Endothelial cell of umbilical vein (primary cell): ENCODE results near the gene GSTA1. TPM values are rescaled to one million over a fixed set of nuclear protein-coding genes. Genes with fewer than 3 reads are reported as not detected.
"Not testable (repeated sequence)": the region's sequence is repeated elsewhere in the genome, so short reads cannot be mapped to it uniquely, and the experiment has no call there.

ENCODE experiments used
- BruUV-seq: library from RNA; stranded (reverse); fragments of 400-500 nt; replicated peaks from 2 replicates; lab custom pipeline; 2021; lab: Mats Ljungman, UMichigan
- CTCF ChIA-PET: fragments of 300-600, 350-600 bp; sonication (Branson Sonifier 250); formaldehyde crosslinking; loops from one replicate; lab custom pipeline; 2021; ENCODE audit warnings: antibody characterized with exemption, inconsistent platforms; lab: Charles Lee
- POLR2A ChIA-PET: fragments of 300-600, 350-600 bp; sonication (Branson Sonifier 250); formaldehyde crosslinking; loops from one replicate; lab custom pipeline; 2021; ENCODE audit warnings: antibody characterized with exemption, inconsistent platforms; lab: Charles Lee
- DNase-seq: peaks from one replicate; pipeline ENCODE4 v3.0.0-alpha.2; 2011; ENCODE audit warnings: low read depth, low spot score
- FAIRE-seq: peaks from 2 replicates; lab custom pipeline; 2011; peaks lifted over from hg19 to GRCh38; lab: Jason Lieb, UNC
- H2AFZ ChIP-seq: 2 replicates; pipeline ENCODE4 v1.6.0; 2012; ENCODE audit warnings: low read depth, low read length, control low read depth, inconsistent platforms
- H3K27ac ChIP-seq: 2 replicates; pipeline ENCODE4 v1.5.1; 2011; ENCODE audit warnings: low read depth, mild to moderate bottlenecking, control low read depth, low read length, moderate library complexity; ENCODE audit not compliant: insufficient read depth
- H3K27me3 ChIP-seq, 2 experiments: 2 replicates each; pipeline versions ENCODE4 v1.6.0 to v1.6.1; 2011; ENCODE audit warnings: low read length in 2 of 2, mixed read lengths in 1 of 2; ENCODE audit not compliant: control insufficient read depth in 2 of 2, insufficient read depth in 2 of 2
- H3K36me3 ChIP-seq, 2 experiments: 2 replicates in 1 of 2; 3 replicates in 1 of 2; pipeline ENCODE4 v1.5.1; 2011; ENCODE audit warnings: low read length in 2 of 2, mild to moderate bottlenecking in 1 of 2, moderate library complexity in 1 of 2; ENCODE audit not compliant: control insufficient read depth in 2 of 2, insufficient read depth in 2 of 2; ENCODE audit errors: extremely low read depth in 1 of 2
- H3K4me1 ChIP-seq: 3 replicates; pipeline ENCODE4 v1.5.1; 2011; ENCODE audit warnings: mild to moderate bottlenecking, low read length; ENCODE audit not compliant: control insufficient read depth, insufficient read depth; ENCODE audit errors: extremely low read depth
- H3K4me2 ChIP-seq: 2 replicates; pipeline ENCODE4 v1.6.1; 2011; ENCODE audit warnings: low read length, control low read depth, mixed read lengths; ENCODE audit not compliant: insufficient read depth
- H3K4me3 ChIP-seq, 3 experiments: fragments of 200-600 bp in 1 of 3; sonication (generic), shearing (Covaris generic) in 1 of 3; replicated peaks in 1 of 3; 2 replicates each; pipeline ENCODE4 v1.5.1; 2011 to 2016; ENCODE audit warnings: control low read depth in 3 of 3, low read length in 3 of 3, mild to moderate bottlenecking in 2 of 3, inconsistent platforms in 1 of 3, low read depth in 1 of 3, moderate library complexity in 1 of 3; ENCODE audit not compliant: insufficient read depth in 1 of 3
- H3K79me2 ChIP-seq: 2 replicates; pipeline ENCODE4 v1.6.0; 2012; ENCODE audit warnings: low read length, inconsistent platforms; ENCODE audit not compliant: control insufficient read depth, insufficient read depth
- H3K9ac ChIP-seq: replicated peaks from 2 replicates; pipeline ENCODE3; 2011; ENCODE audit warnings: low read length, control low read depth; ENCODE audit not compliant: insufficient read depth; ENCODE audit errors: extremely low read depth
- H3K9me1 ChIP-seq: replicated peaks from 3 replicates; pipeline ENCODE4 v1.6.0; 2011; ENCODE audit warnings: mild to moderate bottlenecking, low read length; ENCODE audit not compliant: control insufficient read depth, insufficient read depth; ENCODE audit errors: extremely low read depth
- H3K9me3 ChIP-seq: replicated peaks from 2 replicates; pipeline ENCODE4 v1.5.1; 2012; ENCODE audit warnings: low read length, inconsistent platforms; ENCODE audit not compliant: control insufficient read depth, insufficient read depth
- H4K20me1 ChIP-seq: replicated peaks from 2 replicates; pipeline ENCODE3; 2011; ENCODE audit warnings: mild to moderate bottlenecking, low read length; ENCODE audit not compliant: control insufficient read depth, insufficient read depth; ENCODE audit errors: extremely low read depth
- EZH2 ChIP-seq: IDR thresholded peaks from 2 replicates; pipeline ENCODE4 v1.6.1; 2012; ENCODE audit warnings: borderline replicate concordance, low read depth, mild to moderate bottlenecking, moderate library complexity, low read length, inconsistent platforms; ENCODE audit not compliant: severe bottlenecking
- FOS ChIP-seq: IDR thresholded peaks from 2 replicates; pipeline ENCODE4 v1.6.1; 2011; ENCODE audit warnings: mild to moderate bottlenecking, low read length, moderate library complexity, borderline replicate concordance; ENCODE audit not compliant: insufficient read depth
- GATA2 ChIP-seq: IDR thresholded peaks from 2 replicates; pipeline ENCODE4 v1.7.0; 2011; ENCODE audit warnings: low read depth, mild to moderate bottlenecking, moderate library complexity, mixed read lengths, low read length; ENCODE audit not compliant: insufficient read length, insufficient read depth
- JUN ChIP-seq: IDR thresholded peaks from 2 replicates; pipeline ENCODE4 v1.6.1; 2011; ENCODE audit warnings: borderline replicate concordance, low read depth; ENCODE audit not compliant: insufficient read length, insufficient read depth
- MYC ChIP-seq: IDR thresholded peaks from one replicate; pipeline ENCODE4 v1.6.1; 2011; ENCODE audit warnings: mild to moderate bottlenecking, low read depth, low read length
- POLR2A ChIP-seq: IDR thresholded peaks from 2 replicates; pipeline ENCODE4 v1.6.1; 2012; ENCODE audit warnings: low read depth, mild to moderate bottlenecking, control low read depth, low read length
- POLR2AphosphoS5 ChIP-seq: IDR thresholded peaks from 2 replicates; pipeline ENCODE4 v1.6.1; 2012; ENCODE audit warnings: low read depth, mild to moderate bottlenecking, control low read depth, low read length, moderate library complexity; ENCODE audit not compliant: insufficient read depth
- dilution Hi-C: fragments of 300-500 bp; cut with MboI; formaldehyde crosslinking; loops from one replicate; pipeline ENCODE4 v1.15.0; 2019; ENCODE audit warnings: low sequenced_read_pairs; ENCODE audit not compliant: extremely low pct_ligation_motif_present
- intact Hi-C: fragments of 100-400 bp; cut with micrococcal nuclease; formaldehyde crosslinking; loops from one replicate; pipeline ENCODE4 v1.10.0; 2022
- polyA plus RNA-seq, 4 experiments: library from polyadenylated mRNA; depleted of rRNA in 3 of 4; stranded (reverse) in 3 of 4; unstranded in 1 of 4; fragments of >200 nt; gene quantifications; 2 replicates each; pipeline versions ENCODE4 v1.2.1 to v1.2.3, GENCODE V29; 2011 to 2012; ENCODE audit warnings: missing spikeins in 1 of 4
- total RNA-seq: library from RNA; stranded (reverse); gene quantifications from 2 replicates; pipeline ENCODE4 v1.2.3, GENCODE V29; 2021
- TF ChIP-seq, protein P1 (sequence below): IDR thresholded peaks from 2 replicates; pipeline ENCODE4 v1.6.1; 2011; ENCODE audit not compliant: insufficient read depth, insufficient read length
- TF ChIP-seq, protein P2 (sequence below), 2 donors: IDR thresholded peaks; 1 replicate in 1 of 2; 2 replicates in 1 of 2; pipeline ENCODE4 v1.5.1; 2011; ENCODE audit warnings: low read length in 2 of 2, mild to moderate bottlenecking in 2 of 2, moderate library complexity in 2 of 2, control low read depth in 1 of 2, inconsistent platforms in 1 of 2, low read depth in 1 of 2; ENCODE audit not compliant: insufficient read depth in 1 of 2; ENCODE audit errors: extremely low read depth in 1 of 2

Gene GSTA1
- total and polyA plus RNA-seq, 2 donors (not counting 3 experiments of a cell fraction or from before 2014, with no cell fraction given) = not detected

DNA sequence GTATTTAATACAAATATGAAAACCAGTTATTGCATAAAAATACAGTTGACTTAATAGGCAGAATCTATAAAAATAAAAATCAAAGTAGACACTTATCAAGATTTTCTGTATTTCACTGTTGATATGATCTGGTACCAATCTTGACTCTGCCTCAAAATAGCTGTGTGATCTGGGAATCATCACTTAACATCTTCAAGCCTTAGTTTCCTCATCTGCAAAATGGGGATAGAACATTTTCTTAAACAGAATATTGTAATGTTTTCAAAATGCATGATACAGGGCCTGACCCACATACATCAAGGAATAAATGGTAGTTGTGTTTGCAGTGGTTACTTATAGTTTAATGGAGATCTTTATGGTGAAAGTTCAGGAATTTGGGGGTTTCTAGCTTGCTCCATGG, 21.4 kb downstream of the GSTA1 start:
- not testable (repeated sequence) for BruUV-seq

DNA sequence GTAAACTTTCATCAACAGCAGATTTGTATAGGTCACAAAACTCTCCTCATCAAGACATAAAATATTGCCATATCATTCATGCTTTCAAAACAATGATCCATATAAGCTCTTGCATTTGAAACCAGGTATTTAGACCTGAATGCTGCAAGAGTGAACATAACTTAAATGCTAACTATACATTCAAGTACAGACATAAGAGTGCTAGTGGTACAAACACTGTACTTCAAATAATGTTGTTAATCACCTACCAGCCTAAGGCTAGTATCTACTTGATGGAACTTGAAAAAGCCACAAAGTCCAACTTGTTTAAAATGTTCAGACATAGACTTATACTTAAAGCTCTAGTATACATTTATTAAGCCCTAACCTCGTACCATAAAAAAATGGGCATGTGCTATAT, 24.4 kb downstream of the GSTA1 start:
- no peaks in the 10 kb centered on the region for H3K4me1 ChIP-seq
- no peak for DNase-seq
- BruUV-seq = no TSS peak
- H3K27me3 ChIP-seq = peaks cover 0 to 2% of the 10 kb centered on the region in 2 experiments
- intact Hi-C loops (no loop called here), dilution Hi-C loops (no loop called here)
- CTCF ChIA-PET = interaction anchor here (1.3 kb wide), 1 partner anchor 13 kb away, joined by 3 read pairs; no protein-coding TSS in a partner anchor
- no peaks in the 10 kb centered on the region for H4K20me1 ChIP-seq
- H3K9me1 ChIP-seq = no peaks in the 10 kb centered on the region
- H2AFZ ChIP-seq = no peak overlapping the region
- H3K4me3 ChIP-seq = no peak overlapping the region
- no peak overlapping the region for H3K4me2 ChIP-seq
- no peaks in the 10 kb centered on the region for H3K9me3 ChIP-seq
- H3K79me2 ChIP-seq = no peaks in the 10 kb centered on the region
- no peak for TF ChIP-seq JUN
- no peak for TF ChIP-seq POLR2AphosphoS5
- TF ChIP-seq GATA2 = no peak
- TF ChIP-seq POLR2A = no peak
- no peak for TF ChIP-seq FOS
- TF ChIP-seq, protein P1, sequence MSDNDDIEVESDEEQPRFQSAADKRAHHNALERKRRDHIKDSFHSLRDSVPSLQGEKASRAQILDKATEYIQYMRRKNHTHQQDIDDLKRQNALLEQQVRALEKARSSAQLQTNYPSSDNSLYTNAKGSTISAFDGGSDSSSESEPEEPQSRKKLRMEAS = no peak
- TF ChIP-seq EZH2 = no peak
- no peak for TF ChIP-seq MYC
- TF ChIP-seq, protein P2, sequence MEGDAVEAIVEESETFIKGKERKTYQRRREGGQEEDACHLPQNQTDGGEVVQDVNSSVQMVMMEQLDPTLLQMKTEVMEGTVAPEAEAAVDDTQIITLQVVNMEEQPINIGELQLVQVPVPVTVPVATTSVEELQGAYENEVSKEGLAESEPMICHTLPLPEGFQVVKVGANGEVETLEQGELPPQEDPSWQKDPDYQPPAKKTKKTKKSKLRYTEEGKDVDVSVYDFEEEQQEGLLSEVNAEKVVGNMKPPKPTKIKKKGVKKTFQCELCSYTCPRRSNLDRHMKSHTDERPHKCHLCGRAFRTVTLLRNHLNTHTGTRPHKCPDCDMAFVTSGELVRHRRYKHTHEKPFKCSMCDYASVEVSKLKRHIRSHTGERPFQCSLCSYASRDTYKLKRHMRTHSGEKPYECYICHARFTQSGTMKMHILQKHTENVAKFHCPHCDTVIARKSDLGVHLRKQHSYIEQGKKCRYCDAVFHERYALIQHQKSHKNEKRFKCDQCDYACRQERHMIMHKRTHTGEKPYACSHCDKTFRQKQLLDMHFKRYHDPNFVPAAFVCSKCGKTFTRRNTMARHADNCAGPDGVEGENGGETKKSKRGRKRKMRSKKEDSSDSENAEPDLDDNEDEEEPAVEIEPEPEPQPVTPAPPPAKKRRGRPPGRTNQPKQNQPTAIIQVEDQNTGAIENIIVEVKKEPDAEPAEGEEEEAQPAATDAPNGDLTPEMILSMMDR (IDR thresholded peaks at IDR 0.05; ENCODE audit: extremely low read depth in 1 of 2, insufficient read depth in 1 of 2, low read depth in 1 of 2, low read length in 2 of 2) = no peak
- H3K9ac ChIP-seq = no peak overlapping the region
- POLR2A ChIA-PET = no interaction called here
- no peaks in the 10 kb centered on the region for H3K36me3 ChIP-seq
- no peak for FAIRE-seq
- H3K27ac ChIP-seq = no peak overlapping the region

More for the DNA sequence above, 21.4 kb downstream of the GSTA1 start:
- H2AFZ ChIP-seq, FAIRE-seq, intact Hi-C loops, dilution Hi-C loops, H3K27ac ChIP-seq, H3K36me3 ChIP-seq, H3K4me2 ChIP-seq, POLR2A ChIA-PET, CTCF ChIA-PET, H3K4me3 ChIP-seq, H3K4me1 ChIP-seq, H3K9me3 ChIP-seq, H3K79me2 ChIP-seq, H3K27me3 ChIP-seq, H4K20me1 ChIP-seq, H3K9me1 ChIP-seq, H3K9ac ChIP-seq, DNase-seq: not testable (repeated sequence)

DNA sequence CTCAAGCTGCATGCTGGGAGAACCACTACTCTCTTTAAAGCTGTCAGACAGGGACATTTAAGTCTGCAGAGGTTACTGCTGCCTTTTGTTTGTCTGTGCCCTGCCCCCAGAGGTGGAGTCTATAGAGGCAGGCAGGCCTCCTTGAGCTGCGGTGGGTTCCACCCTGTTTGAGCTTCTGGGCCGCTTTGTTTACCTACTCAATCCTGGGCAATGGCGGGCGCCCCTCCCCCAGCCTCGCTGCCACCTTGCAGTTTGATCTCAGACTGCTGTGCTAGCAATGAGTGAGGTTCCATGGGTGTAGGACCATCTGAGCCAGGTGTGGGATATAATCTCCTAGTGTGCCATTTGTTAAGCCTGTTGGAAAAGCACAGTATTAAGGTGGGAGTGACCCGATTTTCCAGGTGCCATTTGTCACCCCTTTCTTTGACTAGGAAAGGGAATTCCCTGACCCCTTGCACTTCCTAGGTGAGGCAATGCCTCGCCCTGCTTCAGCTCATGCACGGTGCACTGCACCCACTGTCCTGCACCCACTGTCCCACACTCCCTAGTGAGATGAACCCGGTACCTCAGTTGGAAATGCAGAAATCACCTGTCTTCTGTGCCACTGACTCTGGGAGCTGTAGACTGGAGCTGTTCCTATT, 26.8 kb downstream of the GSTA1 start:
- FAIRE-seq = not testable (repeated sequence)

More for the DNA sequence above, 26.8 kb downstream of the GSTA1 start:
- BruUV-seq, H3K79me2 ChIP-seq, dilution Hi-C loops, DNase-seq, H3K9ac ChIP-seq, H3K27me3 ChIP-seq, POLR2A ChIA-PET, intact Hi-C loops, H3K9me1 ChIP-seq, H2AFZ ChIP-seq, H4K20me1 ChIP-seq, H3K4me2 ChIP-seq, H3K9me3 ChIP-seq, H3K36me3 ChIP-seq, CTCF ChIA-PET, H3K4me1 ChIP-seq, H3K4me3 ChIP-seq, H3K27ac ChIP-seq: not testable (repeated sequence)
